ENCODE measurements around the gene APLN.

DNA sequence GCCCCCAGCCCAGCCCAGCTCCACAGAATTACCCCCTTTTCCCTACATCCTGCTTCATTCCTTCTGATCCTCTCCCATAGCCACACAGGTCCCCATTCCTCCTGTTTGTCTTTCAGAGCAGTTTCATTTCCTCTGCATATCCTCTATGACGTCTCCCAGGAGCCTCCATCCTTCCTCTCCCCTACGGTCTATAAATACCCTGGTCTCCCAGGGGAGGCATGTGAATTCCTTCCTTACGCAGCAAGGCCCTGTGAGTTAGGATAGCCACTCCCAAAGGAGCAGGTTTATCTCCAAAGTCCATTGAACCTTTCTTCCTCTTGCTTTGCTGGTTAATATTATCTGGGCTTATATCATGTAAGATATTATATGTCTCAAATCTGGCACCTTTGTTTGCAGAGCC lies 8.4 kb upstream of the APLN start:
- TF ChIP-seq TAF1 (IDR thresholded peaks at IDR 0.05; ENCODE audit: control insufficient read depth, extremely low read depth, insufficient read depth, low read length, severe bottlenecking) (no peak), EZH2 (IDR thresholded peaks at IDR 0.05; ENCODE audit: borderline replicate concordance, low read depth, low read length) (no peak), ZNF274 (IDR thresholded peaks at IDR 0.05; ENCODE audit: borderline replicate concordance, low read depth, low read length) (no peak), CHD2 (IDR thresholded peaks at IDR 0.05; ENCODE audit: low read depth, low read length) (no peak), NR2C2 (CRISPR knock-in tag; IDR thresholded peaks at IDR 0.05) (no peak), NR2C2 (tag; IDR thresholded peaks at IDR 0.05) (no peak), SOX6 (IDR thresholded peaks at IDR 0.05) (no peak), RAD21 (CRISPR knock-in tag; conservative IDR thresholded peaks at IDR 0.05 in 1 of 2, IDR thresholded peaks at IDR 0.05 in 1 of 2) (no peak), ZNF609 (CRISPR knock-in tag; IDR thresholded peaks at IDR 0.05; ENCODE audit: borderline replicate concordance) (no peak), POLR2A (conservative IDR thresholded peaks at IDR 0.05) (no peak), HDAC1 (IDR thresholded peaks at IDR 0.05) (no peak)
- TF ChIP-seq, protein P1, sequence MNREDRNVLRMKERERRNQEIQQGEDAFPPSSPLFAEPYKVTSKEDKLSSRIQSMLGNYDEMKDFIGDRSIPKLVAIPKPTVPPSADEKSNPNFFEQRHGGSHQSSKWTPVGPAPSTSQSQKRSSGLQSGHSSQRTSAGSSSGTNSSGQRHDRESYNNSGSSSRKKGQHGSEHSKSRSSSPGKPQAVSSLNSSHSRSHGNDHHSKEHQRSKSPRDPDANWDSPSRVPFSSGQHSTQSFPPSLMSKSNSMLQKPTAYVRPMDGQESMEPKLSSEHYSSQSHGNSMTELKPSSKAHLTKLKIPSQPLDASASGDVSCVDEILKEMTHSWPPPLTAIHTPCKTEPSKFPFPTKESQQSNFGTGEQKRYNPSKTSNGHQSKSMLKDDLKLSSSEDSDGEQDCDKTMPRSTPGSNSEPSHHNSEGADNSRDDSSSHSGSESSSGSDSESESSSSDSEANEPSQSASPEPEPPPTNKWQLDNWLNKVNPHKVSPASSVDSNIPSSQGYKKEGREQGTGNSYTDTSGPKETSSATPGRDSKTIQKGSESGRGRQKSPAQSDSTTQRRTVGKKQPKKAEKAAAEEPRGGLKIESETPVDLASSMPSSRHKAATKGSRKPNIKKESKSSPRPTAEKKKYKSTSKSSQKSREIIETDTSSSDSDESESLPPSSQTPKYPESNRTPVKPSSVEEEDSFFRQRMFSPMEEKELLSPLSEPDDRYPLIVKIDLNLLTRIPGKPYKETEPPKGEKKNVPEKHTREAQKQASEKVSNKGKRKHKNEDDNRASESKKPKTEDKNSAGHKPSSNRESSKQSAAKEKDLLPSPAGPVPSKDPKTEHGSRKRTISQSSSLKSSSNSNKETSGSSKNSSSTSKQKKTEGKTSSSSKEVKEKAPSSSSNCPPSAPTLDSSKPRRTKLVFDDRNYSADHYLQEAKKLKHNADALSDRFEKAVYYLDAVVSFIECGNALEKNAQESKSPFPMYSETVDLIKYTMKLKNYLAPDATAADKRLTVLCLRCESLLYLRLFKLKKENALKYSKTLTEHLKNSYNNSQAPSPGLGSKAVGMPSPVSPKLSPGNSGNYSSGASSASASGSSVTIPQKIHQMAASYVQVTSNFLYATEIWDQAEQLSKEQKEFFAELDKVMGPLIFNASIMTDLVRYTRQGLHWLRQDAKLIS (CRISPR knock-in tag; IDR thresholded peaks at IDR 0.05): no peak
- TF ChIP-seq, protein P2, sequence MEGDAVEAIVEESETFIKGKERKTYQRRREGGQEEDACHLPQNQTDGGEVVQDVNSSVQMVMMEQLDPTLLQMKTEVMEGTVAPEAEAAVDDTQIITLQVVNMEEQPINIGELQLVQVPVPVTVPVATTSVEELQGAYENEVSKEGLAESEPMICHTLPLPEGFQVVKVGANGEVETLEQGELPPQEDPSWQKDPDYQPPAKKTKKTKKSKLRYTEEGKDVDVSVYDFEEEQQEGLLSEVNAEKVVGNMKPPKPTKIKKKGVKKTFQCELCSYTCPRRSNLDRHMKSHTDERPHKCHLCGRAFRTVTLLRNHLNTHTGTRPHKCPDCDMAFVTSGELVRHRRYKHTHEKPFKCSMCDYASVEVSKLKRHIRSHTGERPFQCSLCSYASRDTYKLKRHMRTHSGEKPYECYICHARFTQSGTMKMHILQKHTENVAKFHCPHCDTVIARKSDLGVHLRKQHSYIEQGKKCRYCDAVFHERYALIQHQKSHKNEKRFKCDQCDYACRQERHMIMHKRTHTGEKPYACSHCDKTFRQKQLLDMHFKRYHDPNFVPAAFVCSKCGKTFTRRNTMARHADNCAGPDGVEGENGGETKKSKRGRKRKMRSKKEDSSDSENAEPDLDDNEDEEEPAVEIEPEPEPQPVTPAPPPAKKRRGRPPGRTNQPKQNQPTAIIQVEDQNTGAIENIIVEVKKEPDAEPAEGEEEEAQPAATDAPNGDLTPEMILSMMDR (IDR thresholded peaks at IDR 0.05 in 2 of 3, conservative IDR thresholded peaks at IDR 0.05 in 1 of 3; ENCODE audit: insufficient read depth in 2 of 3, low read depth in 1 of 3, low read length in 3 of 3): no peak
- TF ChIP-seq, protein P3, sequence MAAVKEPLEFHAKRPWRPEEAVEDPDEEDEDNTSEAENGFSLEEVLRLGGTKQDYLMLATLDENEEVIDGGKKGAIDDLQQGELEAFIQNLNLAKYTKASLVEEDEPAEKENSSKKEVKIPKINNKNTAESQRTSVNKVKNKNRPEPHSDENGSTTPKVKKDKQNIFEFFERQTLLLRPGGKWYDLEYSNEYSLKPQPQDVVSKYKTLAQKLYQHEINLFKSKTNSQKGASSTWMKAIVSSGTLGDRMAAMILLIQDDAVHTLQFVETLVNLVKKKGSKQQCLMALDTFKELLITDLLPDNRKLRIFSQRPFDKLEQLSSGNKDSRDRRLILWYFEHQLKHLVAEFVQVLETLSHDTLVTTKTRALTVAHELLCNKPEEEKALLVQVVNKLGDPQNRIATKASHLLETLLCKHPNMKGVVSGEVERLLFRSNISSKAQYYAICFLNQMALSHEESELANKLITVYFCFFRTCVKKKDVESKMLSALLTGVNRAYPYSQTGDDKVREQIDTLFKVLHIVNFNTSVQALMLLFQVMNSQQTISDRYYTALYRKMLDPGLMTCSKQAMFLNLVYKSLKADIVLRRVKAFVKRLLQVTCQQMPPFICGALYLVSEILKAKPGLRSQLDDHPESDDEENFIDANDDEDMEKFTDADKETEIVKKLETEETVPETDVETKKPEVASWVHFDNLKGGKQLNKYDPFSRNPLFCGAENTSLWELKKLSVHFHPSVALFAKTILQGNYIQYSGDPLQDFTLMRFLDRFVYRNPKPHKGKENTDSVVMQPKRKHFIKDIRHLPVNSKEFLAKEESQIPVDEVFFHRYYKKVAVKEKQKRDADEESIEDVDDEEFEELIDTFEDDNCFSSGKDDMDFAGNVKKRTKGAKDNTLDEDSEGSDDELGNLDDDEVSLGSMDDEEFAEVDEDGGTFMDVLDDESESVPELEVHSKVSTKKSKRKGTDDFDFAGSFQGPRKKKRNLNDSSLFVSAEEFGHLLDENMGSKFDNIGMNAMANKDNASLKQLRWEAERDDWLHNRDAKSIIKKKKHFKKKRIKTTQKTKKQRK (IDR thresholded peaks at IDR 0.05; ENCODE audit: borderline replicate concordance, low read depth, low read length): no peak
